ENCODE data around the gene CEP126.
"Not testable (repeated sequence)": the region's sequence is repeated elsewhere in the genome, so short reads cannot be mapped to it uniquely, and the experiment has no call there.

The CEP126 gene

DNA sequence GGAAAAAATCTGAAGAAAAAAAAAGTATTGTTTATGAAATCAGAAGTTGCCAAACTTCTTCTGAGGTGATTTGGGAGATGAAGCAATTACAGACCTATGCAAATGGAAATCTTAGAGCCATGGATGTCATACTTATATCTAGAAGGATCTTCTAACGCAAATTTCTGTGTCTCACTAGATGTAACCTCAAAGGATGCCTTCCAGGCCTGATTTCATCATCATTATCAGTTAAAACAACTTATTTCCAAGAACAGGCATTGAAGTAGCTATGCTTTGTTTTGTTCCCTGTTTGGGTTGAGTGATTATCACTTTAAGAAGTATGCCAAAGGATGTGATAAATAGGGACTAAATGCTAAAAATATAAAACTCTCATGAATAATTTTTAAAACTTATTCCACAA, 45.4 kb downstream of the CEP126 start:
- TF ChIP-seq, protein P1, sequence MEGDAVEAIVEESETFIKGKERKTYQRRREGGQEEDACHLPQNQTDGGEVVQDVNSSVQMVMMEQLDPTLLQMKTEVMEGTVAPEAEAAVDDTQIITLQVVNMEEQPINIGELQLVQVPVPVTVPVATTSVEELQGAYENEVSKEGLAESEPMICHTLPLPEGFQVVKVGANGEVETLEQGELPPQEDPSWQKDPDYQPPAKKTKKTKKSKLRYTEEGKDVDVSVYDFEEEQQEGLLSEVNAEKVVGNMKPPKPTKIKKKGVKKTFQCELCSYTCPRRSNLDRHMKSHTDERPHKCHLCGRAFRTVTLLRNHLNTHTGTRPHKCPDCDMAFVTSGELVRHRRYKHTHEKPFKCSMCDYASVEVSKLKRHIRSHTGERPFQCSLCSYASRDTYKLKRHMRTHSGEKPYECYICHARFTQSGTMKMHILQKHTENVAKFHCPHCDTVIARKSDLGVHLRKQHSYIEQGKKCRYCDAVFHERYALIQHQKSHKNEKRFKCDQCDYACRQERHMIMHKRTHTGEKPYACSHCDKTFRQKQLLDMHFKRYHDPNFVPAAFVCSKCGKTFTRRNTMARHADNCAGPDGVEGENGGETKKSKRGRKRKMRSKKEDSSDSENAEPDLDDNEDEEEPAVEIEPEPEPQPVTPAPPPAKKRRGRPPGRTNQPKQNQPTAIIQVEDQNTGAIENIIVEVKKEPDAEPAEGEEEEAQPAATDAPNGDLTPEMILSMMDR (IDR thresholded peaks at IDR 0.05; ENCODE audit: insufficient read depth, low read length, missing control alignments): no peak
- CTCF ChIA-PET: no interaction called here
- H3K4me3 ChIP-seq (ENCODE audit: low read depth, low read length): no peak overlapping the region
- POLR2A ChIA-PET: no interaction called here
- no peak for DNase-seq (ENCODE audit: low read depth, low spot score)

DNA sequence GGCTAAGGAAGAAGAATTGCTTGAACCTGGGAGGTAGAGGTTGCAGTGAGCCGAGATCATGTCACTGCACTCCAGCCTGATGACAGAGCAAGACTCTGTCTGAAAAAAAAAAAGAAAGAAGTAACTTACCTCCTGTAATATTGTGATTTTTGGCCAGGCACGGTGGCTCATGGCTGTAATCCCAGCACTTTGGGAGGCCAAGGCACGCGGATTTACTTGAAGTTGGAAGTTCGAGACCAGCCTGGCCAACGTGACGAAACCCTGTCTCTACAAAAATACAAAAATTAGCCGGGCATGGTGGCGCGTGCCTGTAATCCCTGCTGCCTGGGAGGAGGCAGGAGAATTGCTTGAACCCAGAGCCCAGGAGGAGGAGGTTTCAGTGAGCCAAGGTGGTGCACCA, 49.4 kb downstream of the CEP126 start:
- POLR2A ChIA-PET: not testable (repeated sequence)

DNA sequence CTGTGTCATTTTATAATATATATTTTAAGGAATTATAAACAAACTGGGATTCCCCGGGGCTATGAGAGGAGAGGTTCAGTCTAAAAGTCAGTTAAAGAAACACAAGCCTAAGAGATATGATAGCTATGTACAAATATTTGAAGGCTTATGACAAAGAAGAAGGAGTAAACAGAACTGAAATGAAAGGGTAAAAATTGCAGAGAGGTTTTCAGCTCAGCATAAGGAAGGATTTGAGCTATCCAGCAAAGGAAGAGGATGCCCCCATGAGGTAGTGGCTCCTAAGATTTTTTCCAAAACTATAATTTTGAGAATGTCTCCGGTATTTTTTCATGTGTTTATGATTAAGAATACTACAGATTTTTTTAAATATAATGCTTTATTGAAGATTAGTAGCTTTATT, 59.4 kb downstream of the CEP126 start:
- DNase-seq (ENCODE audit: low read depth, low spot score): no peak
- no peak overlapping the region for H3K4me3 ChIP-seq (ENCODE audit: low read depth, low read length)
- TF ChIP-seq, protein P1 (IDR thresholded peaks at IDR 0.05; ENCODE audit: insufficient read depth, low read length, missing control alignments): peak; percentile 5
- POLR2A ChIA-PET: no interaction called here
- CTCF ChIA-PET: interaction anchor here (0.7 to 5.0 kb wide), 11 partner anchors 9 to 127 kb away, joined by 3 to 69 read pairs (median 5); no protein-coding TSS in a partner anchor

More for the DNA sequence above, 49.4 kb downstream of the CEP126 start:
- CTCF ChIA-PET: interaction anchor here (1.0 to 1.2 kb wide), 3 partner anchors 19 to 102 kb away, joined by 3 read pairs; no protein-coding TSS in a partner anchor
- DNase-seq (ENCODE audit: low read depth, low spot score); H3K4me3 ChIP-seq (ENCODE audit: low read depth, low read length): not testable (repeated sequence)

DNA sequence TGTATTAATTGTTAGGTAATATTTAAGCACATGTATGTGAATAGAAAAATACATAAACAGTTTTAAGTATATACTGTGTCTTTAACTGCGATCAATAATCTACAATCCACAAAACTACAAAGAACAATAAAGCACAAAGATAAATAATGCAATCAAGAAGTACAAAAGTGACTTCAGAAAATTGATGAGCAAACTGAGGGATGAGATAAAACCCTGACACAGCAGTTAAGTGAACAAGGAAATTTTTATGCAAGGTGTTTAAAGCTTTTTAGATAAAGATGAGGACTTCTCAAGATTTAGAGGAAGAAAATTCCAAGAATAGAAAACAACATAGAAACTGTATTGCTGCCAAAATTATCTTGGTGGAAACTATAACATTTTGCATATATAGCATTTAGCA, 60.0 kb downstream of the CEP126 start:
- no peak overlapping the region for H3K4me3 ChIP-seq (ENCODE audit: low read depth, low read length)
- no peak for DNase-seq (ENCODE audit: low read depth, low spot score)
- ChIA-PET POLR2A (no interaction called here), CTCF (interaction anchor here (0.7 to 5.0 kb wide), 11 partner anchors 9 to 127 kb away, joined by 3 to 69 read pairs (median 5); no protein-coding TSS in a partner anchor)
- TF ChIP-seq, protein P1 (IDR thresholded peaks at IDR 0.05; ENCODE audit: insufficient read depth, low read length, missing control alignments): no peak

DNA sequence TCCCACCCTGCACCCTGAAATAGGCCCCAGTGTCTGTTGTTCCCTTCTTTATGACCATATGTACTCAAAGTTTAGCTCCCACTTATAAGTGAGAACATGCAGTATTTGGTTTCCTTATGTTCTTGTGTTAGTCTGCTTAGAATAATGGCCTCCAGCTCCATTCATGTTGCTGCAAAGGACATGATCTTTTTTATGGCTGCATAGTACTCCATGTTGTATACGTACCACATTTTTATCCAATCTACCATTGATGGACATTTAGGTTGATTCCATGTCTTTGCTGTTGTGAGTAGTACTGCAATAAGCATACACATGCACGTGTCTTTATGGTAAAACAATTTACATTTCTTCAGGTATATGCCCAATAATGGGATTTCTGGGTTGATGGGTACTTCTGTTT, 60.9 kb downstream of the CEP126 start:
- POLR2A ChIA-PET: no interaction called here
- DNase-seq (ENCODE audit: low read depth, low spot score): no peak
- TF ChIP-seq, protein P1 (IDR thresholded peaks at IDR 0.05; ENCODE audit: insufficient read depth, low read length, missing control alignments): no peak
- CTCF ChIA-PET: interaction anchor here (2.0 to 5.0 kb wide), 3 partner anchors 31 to 115 kb away, joined by 5 to 69 read pairs (median 16); no protein-coding TSS in a partner anchor
- H3K4me3 ChIP-seq (ENCODE audit: low read depth, low read length): no peak overlapping the region

DNA sequence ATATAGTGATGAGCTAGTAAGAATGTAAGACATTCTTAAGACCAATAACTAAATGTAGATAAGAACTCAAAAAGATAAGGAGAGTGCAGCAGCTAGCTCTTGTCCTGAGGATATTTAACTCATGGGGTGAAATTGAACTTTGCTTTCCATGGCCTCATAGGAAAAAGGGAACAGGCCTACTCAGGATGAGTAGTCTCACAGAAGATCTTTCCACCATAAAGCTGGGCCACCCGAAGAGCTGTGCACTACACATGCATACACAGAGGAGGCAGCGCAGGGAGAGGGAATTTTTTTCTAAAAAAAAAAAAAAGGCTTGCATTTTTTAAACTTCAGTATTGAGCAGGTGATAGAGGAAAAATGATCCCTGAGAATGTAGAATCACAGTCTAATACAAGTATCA, 72.6 kb downstream of the CEP126 start:
- no peak overlapping the region for H3K4me3 ChIP-seq (ENCODE audit: low read depth, low read length)
- ChIA-PET POLR2A (no interaction called here), CTCF (no interaction called here)
- TF ChIP-seq, protein P1 (IDR thresholded peaks at IDR 0.05; ENCODE audit: insufficient read depth, low read length, missing control alignments): no peak
- no peak for DNase-seq (ENCODE audit: low read depth, low spot score)

DNA sequence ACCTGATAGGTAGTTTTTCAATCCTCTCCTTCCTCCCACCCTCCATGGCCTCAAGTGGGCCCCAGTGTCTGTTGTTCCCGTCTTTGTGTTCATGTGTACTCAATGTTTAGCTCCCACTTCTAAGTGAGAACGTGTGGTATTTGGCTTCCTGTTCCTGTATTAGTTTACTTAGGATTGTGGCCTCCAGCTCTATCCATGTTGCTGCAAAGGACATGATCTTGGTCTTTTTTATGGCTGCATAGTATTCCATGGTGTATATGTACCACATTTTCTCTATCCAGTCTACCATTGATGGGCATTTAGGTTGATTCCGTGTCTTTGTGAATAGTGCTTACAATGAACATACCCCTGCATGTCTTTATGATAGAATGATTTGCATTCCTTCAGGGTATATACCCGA, 78.4 kb downstream of the CEP126 start:
- DNase-seq (ENCODE audit: low read depth, low spot score): no peak
- TF ChIP-seq, protein P1 (IDR thresholded peaks at IDR 0.05; ENCODE audit: insufficient read depth, low read length, missing control alignments): no peak
- ChIA-PET CTCF (interaction anchor here (2.6 to 3.1 kb wide), 2 partner anchors 14 to 132 kb away, joined by 11 to 14 read pairs; no protein-coding TSS in a partner anchor), POLR2A (no interaction called here)
- H3K4me3 ChIP-seq (ENCODE audit: low read depth, low read length): no peak overlapping the region

DNA sequence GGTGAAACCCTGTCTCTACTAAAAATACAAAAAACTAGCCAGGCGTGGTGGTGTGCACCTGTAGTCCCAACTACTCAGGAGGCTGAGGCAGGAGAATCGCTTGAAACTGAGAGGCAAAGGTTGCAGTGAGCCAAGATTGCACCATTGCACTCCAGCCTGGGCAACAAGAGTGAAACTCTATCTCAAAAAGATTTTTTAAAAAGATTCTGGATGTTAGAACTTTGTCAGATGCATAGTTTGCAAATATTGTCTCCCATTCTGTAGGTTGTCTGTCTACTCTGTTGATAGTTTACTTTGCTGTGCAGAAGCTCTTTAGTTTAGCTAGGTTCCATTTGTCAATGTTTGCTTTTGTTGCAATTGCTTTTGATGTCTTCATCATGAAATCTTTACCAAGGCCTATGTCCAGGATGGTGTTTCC, 79.3 kb downstream of the CEP126 start:
- CTCF ChIA-PET: interaction anchor here (3.1 kb wide), 1 partner anchor 133 kb away, joined by 14 read pairs; no protein-coding TSS in a partner anchor
- H3K4me3 ChIP-seq (ENCODE audit: low read depth, low read length); POLR2A ChIA-PET; DNase-seq (ENCODE audit: low read depth, low spot score): not testable (repeated sequence)

All from AG04449 (cell line).